HepG2 (cell line): ENCODE measurements around the gene PPP1R13B. TPM values are rescaled to one million over a fixed set of nuclear protein-coding genes. Genes with fewer than 3 reads are reported as not detected.

Experiments
- ATAC-seq: fragments of 200-7000 bp; cut with Tn5 transposase; 3 replicates; pipeline ENCODE4 v1.9.1; 2020; ENCODE audit warnings: mild to moderate bottlenecking, moderate library complexity
- BruUV-seq: library from RNA; stranded (reverse); fragments of 400-500 nt; replicated peaks from 2 replicates; lab custom pipeline; 2021; lab: Mats Ljungman, UMichigan
- CTCF ChIA-PET: fragments of 300-600 bp; formaldehyde crosslinking; extraction: SDS; loops from one replicate; lab custom pipeline; 2021; ENCODE audit warnings: low total read pairs, inconsistent platforms, low intra/inter-chr PET ratio; lab: Yijun Ruan, JAX
- POLR2A ChIA-PET: fragments of 350-600 bp; sonication (Branson Sonifier 250); formaldehyde crosslinking; loops from one replicate; lab custom pipeline; 2020; ENCODE audit warnings: antibody characterized with exemption, inconsistent platforms; lab: Yijun Ruan, JAX
- DNase-seq: peaks from one replicate; pipeline ENCODE4 v3.0.0-alpha.2; 2015; ENCODE audit warnings: low spot score
- FAIRE-seq: peaks from 3 replicates; lab custom pipeline; 2011; peaks lifted over from hg19 to GRCh38; lab: Jason Lieb, UNC
- H2AFZ ChIP-seq: one replicate; pipeline ENCODE4 v1.6.1; 2011; ENCODE audit warnings: low read length, inconsistent platforms
- H3K27ac ChIP-seq: fragments of 300-600 bp; 3 replicates; pipeline ENCODE4 v1.8.0; 2011; ENCODE audit warnings: mixed run types, mild to moderate bottlenecking, mixed read lengths, low read length, inconsistent platforms; ENCODE audit not compliant: insufficient read depth; ENCODE audit errors: extremely low read length
- H3K27me3 ChIP-seq, 2 experiments: fragments of 200-600 bp in 1 of 2; 2 replicates in 1 of 2; 3 replicates in 1 of 2; pipeline versions ENCODE4 v1.6.0 to v1.8.0; 2011; ENCODE audit warnings: low read length in 2 of 2, mild to moderate bottlenecking in 2 of 2, moderate library complexity in 2 of 2, inconsistent platforms in 1 of 2; ENCODE audit not compliant: insufficient read depth in 2 of 2, control insufficient read depth in 1 of 2
- H3K36me3 ChIP-seq, 2 experiments: fragments of 200-600 bp in 1 of 2; replicated peaks in 1 of 2; 2 replicates in 1 of 2; 3 replicates in 1 of 2; pipeline versions ENCODE4 v1.5.1 to v1.8.0; 2011; ENCODE audit warnings: low read length in 2 of 2, inconsistent platforms in 1 of 2; ENCODE audit not compliant: insufficient read depth in 2 of 2, control insufficient read depth in 1 of 2
- H3K4me1 ChIP-seq: 2 replicates; pipeline ENCODE4 v1.5.1; 2012; ENCODE audit warnings: low read length, inconsistent platforms; ENCODE audit not compliant: insufficient read depth
- H3K4me2 ChIP-seq: 2 replicates; pipeline ENCODE4 v1.6.0; 2011; ENCODE audit warnings: low read depth, low read length, inconsistent platforms
- H3K4me3 ChIP-seq, 3 experiments: fragments of 200-600 bp in 1 of 3; sonication (generic), shearing (Covaris generic) in 1 of 3; replicated peaks in 1 of 3; 2 replicates each; pipeline ENCODE4 v1.5.1; 2011 to 2016; ENCODE audit warnings: low read length in 3 of 3, inconsistent platforms in 2 of 3, low read depth in 2 of 3, mild to moderate bottlenecking in 2 of 3, control low read depth in 1 of 3, mixed read lengths in 1 of 3; ENCODE audit not compliant: insufficient read depth in 1 of 3
- H3K79me2 ChIP-seq: one replicate; pipeline ENCODE4 v1.6.1; 2011; ENCODE audit warnings: low read length, inconsistent platforms; ENCODE audit not compliant: insufficient read depth
- H3K9ac ChIP-seq: 2 replicates; pipeline ENCODE4 v1.6.0; 2011; ENCODE audit warnings: mild to moderate bottlenecking, low read depth, low read length, inconsistent platforms; ENCODE audit not compliant: insufficient read depth
- H3K9me3 ChIP-seq: 2 replicates; pipeline ENCODE4 v1.5.1; 2012; ENCODE audit warnings: mild to moderate bottlenecking, low read length
- H4K20me1 ChIP-seq: 2 replicates; pipeline ENCODE4 v1.6.0; 2011; ENCODE audit warnings: inconsistent platforms, mild to moderate bottlenecking, low read length, moderate library complexity; ENCODE audit not compliant: insufficient read depth
- IRF2 ChIP-seq: IDR thresholded peaks from 2 replicates; pipeline ENCODE4 v1.6.1; 2018; ENCODE audit warnings: missing genetic modification reagents, missing compliant biosample characterization
- NFE2L1 ChIP-seq: sonication (generic); formaldehyde crosslinking; IDR thresholded peaks from 2 replicates; pipeline ENCODE4 v1.4.0; 2020; ENCODE audit warnings: missing genetic modification reagents, mild to moderate bottlenecking, borderline replicate concordance
- RAD21 ChIP-seq: fragments of 450-650 bp; formaldehyde crosslinking; IDR thresholded peaks from 2 replicates; pipeline ENCODE4 v1.5.0; 2020; ENCODE audit warnings: mild to moderate bottlenecking
- SMC3 ChIP-seq: IDR thresholded peaks from 2 replicates; pipeline ENCODE4 v1.6.1; 2011; ENCODE audit warnings: low read length, improper control_type of control experiment
- ZNF530 ChIP-seq: sonication (generic); formaldehyde crosslinking; IDR thresholded peaks from 2 replicates; pipeline ENCODE4 v1.5.0; 2020; ENCODE audit warnings: low read depth, mild to moderate bottlenecking, missing genetic modification reagents
- ZNF562 ChIP-seq: sonication (generic); formaldehyde crosslinking; IDR thresholded peaks from 2 replicates; pipeline ENCODE4 v1.8.0; 2022; ENCODE audit warnings: missing genetic modification reagents, borderline replicate concordance
- ZNF564 ChIP-seq: sonication (generic); formaldehyde crosslinking; IDR thresholded peaks from 2 replicates; pipeline ENCODE4 v1.8.1; 2023; ENCODE audit warnings: mild to moderate bottlenecking, missing genetic modification reagents
- ZNF674 ChIP-seq: sonication (generic); formaldehyde crosslinking; IDR thresholded peaks from 2 replicates; pipeline ENCODE4 v1.5.0; 2020; ENCODE audit warnings: low read depth, mild to moderate bottlenecking, missing genetic modification reagents
- WGBS: methylation state at CpG from one replicate; pipeline ENCODE4 v1.1.6; 2017; ENCODE audit warnings: low lambda C conversion rate; 5-methylcytosine and 5-hydroxymethylcytosine counted together
- in situ Hi-C: cut with HindIII; loops from 2 replicates; pipeline ENCODE4 v1.10.0; 2017; ENCODE audit warnings: low pct_unique_long_range_greater_than_20kb; ENCODE audit not compliant: extremely low pct_ligation_motif_present
- intact Hi-C: fragments of 100-400 bp; cut with micrococcal nuclease; formaldehyde crosslinking; loops from one replicate; pipeline ENCODE4 v1.10.0; 2022; ENCODE audit not compliant: unreplicated experiment
- polyA plus RNA-seq, 8 experiments: library from polyadenylated mRNA; depleted of rRNA in 3 of 8; stranded (reverse) in 7 of 8; unstranded in 1 of 8; fragments of >200 nt; fragmentation: Illumina TruSeq in 4 of 8; extraction: Trizol in 4 of 8; gene quantifications; 2 replicates each; pipeline versions ENCODE4 v1.2.1 to v1.2.3, GENCODE V29; 2011 to 2016; ENCODE audit warnings: low read depth in 4 of 8, missing spikeins in 1 of 8, mixed read lengths in 1 of 8; ENCODE audit not compliant: insufficient read depth in 1 of 8
- total RNA-seq, 5 experiments: library from RNA; depleted of rRNA; stranded (reverse); fragments of >200 nt; fragmentation: Illumina TruSeq; extraction: Trizol; gene quantifications; 2 replicates each; pipeline ENCODE4 v1.2.3, GENCODE V29; 2016; ENCODE audit warnings: low read depth in 1 of 5
- TF ChIP-seq, protein P1 (sequence below), 2 experiments: sonication (generic) in 1 of 2; formaldehyde crosslinking in 1 of 2; IDR thresholded peaks; 2 replicates each; pipeline versions ENCODE4 v1.4.0 to v1.6.1; 2018 to 2020; ENCODE audit warnings: missing genetic modification reagents in 2 of 2, borderline replicate concordance in 1 of 2, low read depth in 1 of 2, mild to moderate bottlenecking in 1 of 2, missing biosample characterization in 1 of 2
- TF ChIP-seq, protein P2 (sequence below): sonication (generic); formaldehyde crosslinking; IDR thresholded peaks from 2 replicates; pipeline ENCODE4 v1.4.0; 2020; ENCODE audit warnings: missing genetic modification reagents, borderline replicate concordance
- TF ChIP-seq, protein P3 (sequence below): sonication (generic); formaldehyde crosslinking; IDR thresholded peaks from 2 replicates; pipeline ENCODE4 v1.8.1; 2023; ENCODE audit warnings: mild to moderate bottlenecking, missing genetic modification reagents, borderline replicate concordance
- TF ChIP-seq, protein P4 (sequence below): sonication (generic); formaldehyde crosslinking; IDR thresholded peaks from 2 replicates; pipeline ENCODE4 v1.4.0; 2020; ENCODE audit warnings: missing genetic modification reagents, borderline replicate concordance
- TF ChIP-seq, protein P5 (sequence below): sonication (generic); formaldehyde crosslinking; conservative IDR thresholded peaks from 2 replicates; pipeline ENCODE4 v1.4.0; 2020; ENCODE audit warnings: missing genetic modification reagents

Gene PPP1R13B
- total and polyA plus RNA-seq, 2 of the 13 experiments (the other 11 are each of a cell fraction or from before 2014, with no cell fraction given) = 4.6 to 9.4 TPM

DNA sequence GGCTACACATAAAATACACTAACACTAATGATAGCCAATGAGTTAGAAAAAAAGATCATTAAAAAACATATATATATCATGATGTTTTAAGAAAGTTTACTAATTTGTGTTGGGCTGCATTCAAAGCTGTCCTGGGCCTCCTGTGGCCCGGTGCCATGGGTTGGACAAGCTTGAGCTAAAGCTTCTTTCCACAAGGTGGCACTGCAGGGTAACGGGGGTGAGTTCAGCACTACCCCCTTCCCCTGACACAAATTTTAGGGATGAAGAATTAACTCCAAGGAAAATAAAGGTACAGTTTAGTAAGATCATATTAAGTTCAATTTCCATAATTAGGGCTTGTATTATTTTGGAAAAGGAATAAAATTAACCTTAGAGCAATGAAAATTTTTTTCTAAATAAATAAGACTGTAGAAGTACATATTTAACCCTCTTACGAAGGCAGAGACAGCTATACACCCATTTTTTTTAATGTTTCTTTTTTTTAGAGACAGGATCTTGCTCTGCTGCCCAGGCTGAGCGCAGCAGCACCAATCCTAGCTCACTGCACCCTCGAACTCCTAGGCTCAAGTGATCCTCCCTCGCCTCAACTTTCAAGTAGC lies 38.9 kb downstream of the PPP1R13B start:
- WGBS = 60% methylated on average over 6 of the region's 6 CpGs
- Histone ChIP-seq H3K27ac (no peak overlapping the region), H4K20me1 (no peaks in the 10 kb centered on the region), H3K27me3 (no peaks in the 10 kb centered on the region), H3K9ac (no peak overlapping the region), H3K79me2 (peaks cover 6% of the 10 kb centered on the region), H3K4me1 (no peaks in the 10 kb centered on the region), H3K4me3 (no peak overlapping the region), H2AFZ (no peak overlapping the region), H3K4me2 (no peak overlapping the region), H3K9me3 (no peaks in the 10 kb centered on the region), H3K36me3 (no peaks in the 10 kb centered on the region)
- intact Hi-C loops (loop anchor here (1.0 to 5.0 kb wide), 3 partner anchors 39 to 172 kb away; partner anchors contain the start of gene PPP1R13B), in situ Hi-C loops (loop anchor here (5.0 kb wide), 1 partner anchor 104 kb away; no protein-coding TSS in a partner anchor)
- no TSS peak for BruUV-seq
- FAIRE-seq = peak; percentile 39
- peak; percentile 92 for ATAC-seq
- DNase-seq = peak; percentile 58
- ChIA-PET POLR2A (interaction anchor here (0.6 to 2.2 kb wide), 5 partner anchors 47 to 102 kb away, joined by 3 to 8 read pairs (median 4); no protein-coding TSS in a partner anchor), CTCF (interaction anchor here (0.6 to 3.2 kb wide), 5 partner anchors 92 to 172 kb away, joined by 4 to 48 read pairs (median 6); a partner anchor contains a TSS)
- TF ChIP-seq IRF2 = 0 out of 2 replicates have a peak, but pooled peaks have one; percentile 40
- TF ChIP-seq, protein P1, sequence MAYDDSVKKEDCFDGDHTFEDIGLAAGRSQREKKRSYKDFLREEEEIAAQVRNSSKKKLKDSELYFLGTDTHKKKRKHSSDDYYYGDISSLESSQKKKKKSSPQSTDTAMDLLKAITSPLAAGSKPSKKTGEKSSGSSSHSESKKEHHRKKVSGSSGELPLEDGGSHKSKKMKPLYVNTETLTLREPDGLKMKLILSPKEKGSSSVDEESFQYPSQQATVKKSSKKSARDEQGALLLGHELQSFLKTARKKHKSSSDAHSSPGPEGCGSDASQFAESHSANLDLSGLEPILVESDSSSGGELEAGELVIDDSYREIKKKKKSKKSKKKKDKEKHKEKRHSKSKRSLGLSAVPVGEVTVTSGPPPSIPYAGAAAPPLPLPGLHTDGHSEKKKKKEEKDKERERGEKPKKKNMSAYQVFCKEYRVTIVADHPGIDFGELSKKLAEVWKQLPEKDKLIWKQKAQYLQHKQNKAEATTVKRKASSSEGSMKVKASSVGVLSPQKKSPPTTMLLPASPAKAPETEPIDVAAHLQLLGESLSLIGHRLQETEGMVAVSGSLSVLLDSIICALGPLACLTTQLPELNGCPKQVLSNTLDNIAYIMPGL (CRISPR knock-in tag; IDR thresholded peaks at IDR 0.05; ENCODE audit: borderline replicate concordance in 1 of 2, low read depth in 1 of 2) = 0 out of 4 replicates have a peak, but pooled peaks of 1 of the 2 experiments have one; percentile 23
- TF ChIP-seq ZNF564 (CRISPR knock-in tag) = no peak
- TF ChIP-seq ZNF674 (CRISPR knock-in tag) = no peak
- TF ChIP-seq RAD21 = peak; percentile 86
- TF ChIP-seq ZNF562 (CRISPR knock-in tag) = no peak
- TF ChIP-seq, protein P2, sequence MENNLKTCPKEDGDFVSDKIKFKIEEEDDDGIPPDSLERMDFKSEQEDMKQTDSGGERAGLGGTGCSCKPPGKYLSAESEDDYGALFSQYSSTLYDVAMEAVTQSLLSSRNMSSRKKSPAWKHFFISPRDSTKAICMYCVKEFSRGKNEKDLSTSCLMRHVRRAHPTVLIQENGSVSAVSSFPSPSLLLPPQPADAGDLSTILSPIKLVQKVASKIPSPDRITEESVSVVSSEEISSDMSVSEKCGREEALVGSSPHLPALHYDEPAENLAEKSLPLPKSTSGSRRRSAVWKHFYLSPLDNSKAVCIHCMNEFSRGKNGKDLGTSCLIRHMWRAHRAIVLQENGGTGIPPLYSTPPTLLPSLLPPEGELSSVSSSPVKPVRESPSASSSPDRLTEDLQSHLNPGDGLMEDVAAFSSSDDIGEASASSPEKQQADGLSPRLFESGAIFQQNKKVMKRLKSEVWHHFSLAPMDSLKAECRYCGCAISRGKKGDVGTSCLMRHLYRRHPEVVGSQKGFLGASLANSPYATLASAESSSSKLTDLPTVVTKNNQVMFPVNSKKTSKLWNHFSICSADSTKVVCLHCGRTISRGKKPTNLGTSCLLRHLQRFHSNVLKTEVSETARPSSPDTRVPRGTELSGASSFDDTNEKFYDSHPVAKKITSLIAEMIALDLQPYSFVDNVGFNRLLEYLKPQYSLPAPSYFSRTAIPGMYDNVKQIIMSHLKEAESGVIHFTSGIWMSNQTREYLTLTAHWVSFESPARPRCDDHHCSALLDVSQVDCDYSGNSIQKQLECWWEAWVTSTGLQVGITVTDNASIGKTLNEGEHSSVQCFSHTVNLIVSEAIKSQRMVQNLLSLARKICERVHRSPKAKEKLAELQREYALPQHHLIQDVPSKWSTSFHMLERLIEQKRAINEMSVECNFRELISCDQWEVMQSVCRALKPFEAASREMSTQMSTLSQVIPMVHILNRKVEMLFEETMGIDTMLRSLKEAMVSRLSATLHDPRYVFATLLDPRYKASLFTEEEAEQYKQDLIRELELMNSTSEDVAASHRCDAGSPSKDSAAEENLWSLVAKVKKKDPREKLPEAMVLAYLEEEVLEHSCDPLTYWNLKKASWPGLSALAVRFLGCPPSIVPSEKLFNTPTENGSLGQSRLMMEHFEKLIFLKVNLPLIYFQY (CRISPR knock-in tag) = 0 out of 2 replicates have a peak, but pooled peaks have one; percentile 59
- TF ChIP-seq, protein P3, sequence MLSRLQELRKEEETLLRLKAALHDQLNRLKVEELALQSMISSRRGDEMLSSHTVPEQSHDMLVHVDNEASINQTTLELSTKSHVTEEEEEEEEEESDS (CRISPR knock-in tag) = no peak
- TF ChIP-seq, protein P4, sequence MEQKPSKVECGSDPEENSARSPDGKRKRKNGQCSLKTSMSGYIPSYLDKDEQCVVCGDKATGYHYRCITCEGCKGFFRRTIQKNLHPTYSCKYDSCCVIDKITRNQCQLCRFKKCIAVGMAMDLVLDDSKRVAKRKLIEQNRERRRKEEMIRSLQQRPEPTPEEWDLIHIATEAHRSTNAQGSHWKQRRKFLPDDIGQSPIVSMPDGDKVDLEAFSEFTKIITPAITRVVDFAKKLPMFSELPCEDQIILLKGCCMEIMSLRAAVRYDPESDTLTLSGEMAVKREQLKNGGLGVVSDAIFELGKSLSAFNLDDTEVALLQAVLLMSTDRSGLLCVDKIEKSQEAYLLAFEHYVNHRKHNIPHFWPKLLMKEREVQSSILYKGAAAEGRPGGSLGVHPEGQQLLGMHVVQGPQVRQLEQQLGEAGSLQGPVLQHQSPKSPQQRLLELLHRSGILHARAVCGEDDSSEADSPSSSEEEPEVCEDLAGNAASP = 0 out of 2 replicates have a peak, but pooled peaks have one; percentile 21
- peak; percentile 95 for TF ChIP-seq SMC3
- TF ChIP-seq NFE2L1 = no peak
- TF ChIP-seq, protein P5, sequence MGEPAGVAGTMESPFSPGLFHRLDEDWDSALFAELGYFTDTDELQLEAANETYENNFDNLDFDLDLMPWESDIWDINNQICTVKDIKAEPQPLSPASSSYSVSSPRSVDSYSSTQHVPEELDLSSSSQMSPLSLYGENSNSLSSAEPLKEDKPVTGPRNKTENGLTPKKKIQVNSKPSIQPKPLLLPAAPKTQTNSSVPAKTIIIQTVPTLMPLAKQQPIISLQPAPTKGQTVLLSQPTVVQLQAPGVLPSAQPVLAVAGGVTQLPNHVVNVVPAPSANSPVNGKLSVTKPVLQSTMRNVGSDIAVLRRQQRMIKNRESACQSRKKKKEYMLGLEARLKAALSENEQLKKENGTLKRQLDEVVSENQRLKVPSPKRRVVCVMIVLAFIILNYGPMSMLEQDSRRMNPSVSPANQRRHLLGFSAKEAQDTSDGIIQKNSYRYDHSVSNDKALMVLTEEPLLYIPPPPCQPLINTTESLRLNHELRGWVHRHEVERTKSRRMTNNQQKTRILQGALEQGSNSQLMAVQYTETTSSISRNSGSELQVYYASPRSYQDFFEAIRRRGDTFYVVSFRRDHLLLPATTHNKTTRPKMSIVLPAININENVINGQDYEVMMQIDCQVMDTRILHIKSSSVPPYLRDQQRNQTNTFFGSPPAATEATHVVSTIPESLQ = no peak
- no peak for TF ChIP-seq ZNF530 (CRISPR knock-in tag)
